Ovary (tissue), 3 donors: ENCODE data around the gene STIL.

Source experiments
- EP300 ChIP-seq: sonication (generic); formaldehyde crosslinking; IDR thresholded peaks from one replicate; pipeline ENCODE4 v1.6.1; 2017; ENCODE audit warnings: antibody characterized with exemption
- POLR2A ChIP-seq: fragments of 450-650 bp; IDR thresholded peaks from one replicate; pipeline ENCODE4 v1.6.1; 2017; ENCODE audit warnings: antibody characterized with exemption, mild to moderate bottlenecking, moderate library complexity
- TF ChIP-seq, protein P1 (sequence below), 3 donors: fragments of 450-650 bp in 2 of 3; fragments of 200-600 bp in 1 of 3; IDR thresholded peaks; one replicate each; pipeline versions ENCODE4 v1.5.1 to v1.8.0; 2016 to 2022; ENCODE audit warnings: antibody characterized with exemption in 3 of 3, mild to moderate bottlenecking in 1 of 3
- donor health status: DM: no; HTN: no; CAD: no.

DNA sequence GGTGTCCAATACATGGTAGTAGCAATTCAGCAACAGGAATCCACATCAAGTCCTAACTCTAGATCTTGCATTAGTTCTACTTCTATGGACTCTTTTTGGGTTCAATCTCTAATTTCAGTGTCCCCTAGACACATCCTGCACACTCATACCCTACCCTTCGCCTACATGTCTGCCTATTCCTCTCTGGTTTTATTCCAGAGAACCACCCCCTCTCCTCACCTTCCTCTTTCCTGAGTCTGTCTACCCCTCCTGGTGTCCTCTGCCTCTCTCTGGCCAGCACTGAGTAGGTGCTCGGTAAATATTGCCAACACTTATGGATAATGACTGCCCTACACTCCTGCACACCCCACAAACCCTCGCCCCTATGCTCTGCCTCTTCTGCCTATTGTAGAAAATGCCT, 91.5 kb downstream of the STIL start:
- TF ChIP-seq, protein P1, sequence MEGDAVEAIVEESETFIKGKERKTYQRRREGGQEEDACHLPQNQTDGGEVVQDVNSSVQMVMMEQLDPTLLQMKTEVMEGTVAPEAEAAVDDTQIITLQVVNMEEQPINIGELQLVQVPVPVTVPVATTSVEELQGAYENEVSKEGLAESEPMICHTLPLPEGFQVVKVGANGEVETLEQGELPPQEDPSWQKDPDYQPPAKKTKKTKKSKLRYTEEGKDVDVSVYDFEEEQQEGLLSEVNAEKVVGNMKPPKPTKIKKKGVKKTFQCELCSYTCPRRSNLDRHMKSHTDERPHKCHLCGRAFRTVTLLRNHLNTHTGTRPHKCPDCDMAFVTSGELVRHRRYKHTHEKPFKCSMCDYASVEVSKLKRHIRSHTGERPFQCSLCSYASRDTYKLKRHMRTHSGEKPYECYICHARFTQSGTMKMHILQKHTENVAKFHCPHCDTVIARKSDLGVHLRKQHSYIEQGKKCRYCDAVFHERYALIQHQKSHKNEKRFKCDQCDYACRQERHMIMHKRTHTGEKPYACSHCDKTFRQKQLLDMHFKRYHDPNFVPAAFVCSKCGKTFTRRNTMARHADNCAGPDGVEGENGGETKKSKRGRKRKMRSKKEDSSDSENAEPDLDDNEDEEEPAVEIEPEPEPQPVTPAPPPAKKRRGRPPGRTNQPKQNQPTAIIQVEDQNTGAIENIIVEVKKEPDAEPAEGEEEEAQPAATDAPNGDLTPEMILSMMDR (IDR thresholded peaks at IDR 0.05) = no peak
- TF ChIP-seq POLR2A = no peak
- no peak for TF ChIP-seq EP300
